Activated naive CD4-positive, alpha-beta T cell treated with anti-CD3 and anti-CD28 coated beads for 36 hours (primary cell): Measurements from ENCODE around the gene BLOC1S3. TPM values are rescaled to one million over a fixed set of nuclear protein-coding genes. Genes with fewer than 3 reads are reported as not detected.
"Not testable (repeated sequence)": the region's sequence is repeated elsewhere in the genome, so short reads cannot be mapped to it uniquely, and the experiment has no call there.

ENCODE experiments used
- CTCF ChIA-PET: fragments of 350-600 bp; sonication (Branson Sonifier 250); formaldehyde crosslinking; loops from one replicate; lab custom pipeline; 2021; ENCODE audit warnings: antibody characterized with exemption; lab: Charles Lee
- DNase-seq: peaks from one replicate; pipeline ENCODE4 v3.0.0-alpha.2; 2020
- H3K27ac Mint-ChIP-seq: one replicate; pipeline ENCODE4 v1.8.0; 2021; ENCODE audit warnings: mild to moderate bottlenecking, mixed read lengths
- H3K27me3 Mint-ChIP-seq: one replicate; pipeline ENCODE4 v1.8.0; 2021; ENCODE audit warnings: low read depth, mixed read lengths
- H3K36me3 Mint-ChIP-seq: one replicate; pipeline ENCODE4 v1.8.0; 2021; ENCODE audit warnings: low read depth, mixed read lengths
- H3K4me1 Mint-ChIP-seq: one replicate; pipeline ENCODE4 v1.8.0; 2021; ENCODE audit warnings: low read depth, mixed read lengths
- H3K4me3 Mint-ChIP-seq: one replicate; pipeline ENCODE4 v1.8.0; 2021; ENCODE audit warnings: mild to moderate bottlenecking, moderate library complexity, mixed read lengths
- H3K9me3 Mint-ChIP-seq: one replicate; pipeline ENCODE4 v1.8.0; 2021; ENCODE audit warnings: mixed read lengths
- intact Hi-C: fragments of 100-400 bp; cut with micrococcal nuclease; formaldehyde crosslinking; loops from one replicate; pipeline ENCODE4 v1.15.1; 2023
- total RNA-seq, 2 experiments: library from RNA; stranded (reverse); gene quantifications; one replicate each; pipeline ENCODE4 v1.2.3, GENCODE V29; 2021

Gene BLOC1S3
- total RNA-seq, 2 experiments from 2014 or later, result 5.1 to 6.5 TPM

GRCh38 chr19:45211751-45212381 is 33.3 kb downstream of the BLOC1S3 start:
- no peak for DNase-seq
- Mint-ChIP-seq H3K36me3 (no peaks in the 10 kb centered on the region), H3K9me3 (no peaks in the 10 kb centered on the region), H3K27ac (no peak overlapping the region), H3K4me1 (no peaks in the 10 kb centered on the region), H3K27me3 (peaks cover 33% of the 10 kb centered on the region), H3K4me3 (no peak overlapping the region)
- intact Hi-C loops, result no loop called here
- CTCF ChIA-PET, result no interaction called here

DNA sequence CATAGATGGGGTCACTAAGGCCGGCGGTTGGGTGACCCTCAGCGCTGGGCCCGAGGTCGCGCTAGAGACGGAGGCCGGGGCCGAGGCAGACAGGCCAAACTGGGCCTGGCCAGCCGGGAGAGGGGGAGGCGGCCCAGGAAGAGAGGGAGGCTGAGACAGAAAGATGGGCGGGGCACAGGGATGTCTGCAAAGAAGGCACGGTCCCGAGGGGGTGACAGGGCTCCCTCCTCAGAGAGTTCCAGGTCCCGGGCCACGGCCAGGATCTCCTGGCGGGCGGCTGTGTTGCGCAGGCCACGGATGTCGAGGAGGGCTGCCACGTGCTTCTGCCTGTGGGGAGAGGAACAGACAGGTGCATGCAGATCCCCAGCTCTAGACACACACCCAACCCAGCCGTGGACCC is 34.4 kb downstream of the BLOC1S3 start:
- no peak for DNase-seq
- no peak overlapping the region for H3K27ac Mint-ChIP-seq
- H3K27me3 Mint-ChIP-seq, result peaks cover 39% of the 10 kb centered on the region
- no peak overlapping the region for H3K4me3 Mint-ChIP-seq
- intact Hi-C loops, result no loop called here
- H3K4me1 Mint-ChIP-seq, result no peaks in the 10 kb centered on the region
- H3K9me3 Mint-ChIP-seq, result no peaks in the 10 kb centered on the region
- H3K36me3 Mint-ChIP-seq, result no peaks in the 10 kb centered on the region
- CTCF ChIA-PET, result interaction anchor here (0.5 kb wide), 1 partner anchor 233 kb away, joined by 3 read pairs; no protein-coding TSS in a partner anchor

- Mint-ChIP-seq H3K4me1 (no peaks in the 10 kb centered on the region), H3K4me3 (no peak overlapping the region), H3K27ac (no peak overlapping the region), H3K27me3 (peaks cover 51% of the 10 kb centered on the region), H3K36me3 (no peaks in the 10 kb centered on the region), H3K9me3 (no peaks in the 10 kb centered on the region)
- CTCF ChIA-PET, result no interaction called here
- no peak for DNase-seq
- intact Hi-C loops, result no loop called here
Observed at GRCh38 chr19:45215391-45216191, 37.0 kb downstream of the BLOC1S3 start.

DNA sequence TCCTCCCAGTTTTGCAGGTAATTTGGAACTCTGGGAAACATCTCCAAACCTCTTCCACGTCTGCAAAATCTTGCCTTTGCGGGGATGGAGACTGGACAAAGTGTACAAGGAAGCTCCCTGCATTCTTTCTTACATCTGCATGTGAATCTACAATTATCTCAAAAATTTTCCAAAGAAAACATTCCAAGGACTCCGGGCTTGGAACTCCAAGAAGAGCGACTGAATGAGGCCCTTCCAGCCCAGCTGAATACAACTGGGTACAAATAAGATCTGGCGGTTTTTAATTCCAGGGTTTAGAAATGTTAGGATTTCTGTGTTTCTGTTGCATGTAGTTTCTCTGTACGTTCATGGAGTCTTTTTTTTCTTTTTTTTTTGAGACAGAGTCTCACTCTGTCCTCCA is 38.1 kb downstream of the BLOC1S3 start:
- DNase-seq, result no peak
- intact Hi-C loops, result no loop called here
- no peaks in the 10 kb centered on the region for H3K4me1 Mint-ChIP-seq
- H3K27me3 Mint-ChIP-seq, result peaks cover 51% of the 10 kb centered on the region
- H3K27ac Mint-ChIP-seq, result no peak overlapping the region
- CTCF ChIA-PET, result interaction anchor here (0.6 kb wide), 1 partner anchor 121 kb away, joined by 4 read pairs; no protein-coding TSS in a partner anchor
- H3K4me3 Mint-ChIP-seq, result no peak overlapping the region
- no peaks in the 10 kb centered on the region for H3K9me3 Mint-ChIP-seq
- no peaks in the 10 kb centered on the region for H3K36me3 Mint-ChIP-seq

GRCh38 chr19:45217193-45217956 is 38.8 kb downstream of the BLOC1S3 start:
- H3K27me3 Mint-ChIP-seq, result peaks cover 47% of the 10 kb centered on the region
- H3K36me3 Mint-ChIP-seq, result no peaks in the 10 kb centered on the region
- no peak overlapping the region for H3K4me3 Mint-ChIP-seq
- H3K27ac Mint-ChIP-seq, result no peak overlapping the region
- no peaks in the 10 kb centered on the region for H3K9me3 Mint-ChIP-seq
- no peaks in the 10 kb centered on the region for H3K4me1 Mint-ChIP-seq
- DNase-seq, result no peak
- intact Hi-C loops, result no loop called here
- CTCF ChIA-PET, result no interaction called here

DNA sequence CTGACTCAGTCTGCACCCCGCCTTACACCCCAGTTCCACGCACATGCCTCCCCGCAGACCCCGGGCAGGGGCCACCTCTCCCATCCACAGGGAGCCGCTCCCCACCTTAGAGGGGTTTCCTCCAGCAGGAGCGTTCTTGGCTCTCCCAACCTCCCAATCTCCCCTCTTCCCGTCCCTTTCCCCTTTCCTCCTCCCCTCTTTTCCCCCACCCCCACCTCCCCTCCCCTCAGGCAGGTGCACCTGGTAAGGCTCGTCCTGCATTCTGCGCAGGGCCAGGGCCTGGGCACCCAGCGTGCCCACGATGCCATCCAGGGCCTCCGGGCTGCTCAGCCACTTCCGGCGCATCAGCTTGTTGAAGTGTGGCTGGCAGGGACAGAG is 39.4 kb downstream of the BLOC1S3 start:
- Mint-ChIP-seq H3K9me3 (no peaks in the 10 kb centered on the region), H3K4me1 (no peaks in the 10 kb centered on the region), H3K27ac (no peak overlapping the region), H3K36me3 (no peaks in the 10 kb centered on the region), H3K4me3 (no peak overlapping the region), H3K27me3 (peaks cover 45% of the 10 kb centered on the region)
- no peak for DNase-seq
- intact Hi-C loops, result no loop called here
- CTCF ChIA-PET, result no interaction called here

- intact Hi-C loops, result no loop called here
- H3K27ac Mint-ChIP-seq, result no peak overlapping the region
- no peaks in the 10 kb centered on the region for H3K4me1 Mint-ChIP-seq
- no peak for DNase-seq
- peaks cover 43% of the 10 kb centered on the region for H3K27me3 Mint-ChIP-seq
- H3K36me3 Mint-ChIP-seq, result no peaks in the 10 kb centered on the region
- no peak overlapping the region for H3K4me3 Mint-ChIP-seq
- CTCF ChIA-PET, result no interaction called here
- no peaks in the 10 kb centered on the region for H3K9me3 Mint-ChIP-seq
Observed at GRCh38 chr19:45218426-45218825, 39.8 kb downstream of the BLOC1S3 start.

- H3K36me3 Mint-ChIP-seq, result no peaks in the 10 kb centered on the region
- intact Hi-C loops, result no loop called here
- H3K4me3 Mint-ChIP-seq, result no peak overlapping the region
- H3K9me3 Mint-ChIP-seq, result no peaks in the 10 kb centered on the region
- H3K4me1 Mint-ChIP-seq, result no peaks in the 10 kb centered on the region
- CTCF ChIA-PET, result interaction anchor here (0.6 kb wide), 1 partner anchor 68 kb away, joined by 3 read pairs; no protein-coding TSS in a partner anchor
- DNase-seq, result no peak
- H3K27me3 Mint-ChIP-seq, result peaks cover 40% of the 10 kb centered on the region
- no peak overlapping the region for H3K27ac Mint-ChIP-seq
Observed at GRCh38 chr19:45218911-45219743, 40.5 kb downstream of the BLOC1S3 start.

- Mint-ChIP-seq H3K4me1 (no peaks in the 10 kb centered on the region), H3K27ac (no peak overlapping the region), H3K27me3 (peaks cover 23% of the 10 kb centered on the region), H3K36me3 (no peaks in the 10 kb centered on the region), H3K4me3 (no peak overlapping the region), H3K9me3 (no peaks in the 10 kb centered on the region)
- DNase-seq, result no peak
- intact Hi-C loops, result no loop called here
- CTCF ChIA-PET, result interaction anchor here (0.7 kb wide), 1 partner anchor 730 kb away, joined by 4 read pairs; no protein-coding TSS in a partner anchor
Observed at GRCh38 chr19:45222724-45223123, 44.1 kb downstream of the BLOC1S3 start.

GRCh38 chr19:45223879-45224278 is 45.3 kb downstream of the BLOC1S3 start:
- no peak for DNase-seq
- Mint-ChIP-seq H3K36me3 (no peaks in the 10 kb centered on the region), H3K9me3 (no peaks in the 10 kb centered on the region), H3K27me3 (peaks cover 14% of the 10 kb centered on the region), H3K27ac (no peak overlapping the region), H3K4me3 (no peak overlapping the region), H3K4me1 (no peaks in the 10 kb centered on the region)
- intact Hi-C loops, result no loop called here
- CTCF ChIA-PET, result no interaction called here

DNA sequence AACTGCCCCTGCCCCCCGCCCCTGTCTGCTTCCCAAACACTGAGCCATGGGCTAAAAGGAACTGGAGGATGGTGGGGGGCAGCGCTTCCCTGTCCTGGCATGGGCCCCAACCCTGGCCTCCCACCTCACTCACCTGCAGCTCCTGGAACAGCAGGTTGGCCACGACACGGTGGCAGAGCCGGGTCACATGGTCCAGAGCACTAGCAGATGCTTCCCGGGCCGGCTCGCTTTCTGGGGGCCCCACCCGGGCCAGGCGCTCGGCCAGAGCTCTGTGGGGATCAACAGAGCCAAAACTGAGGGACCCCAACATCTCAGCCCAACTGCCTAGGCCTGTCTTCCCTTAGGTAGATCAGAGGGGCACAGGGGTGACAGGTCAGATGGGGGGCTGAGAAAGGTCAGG is 46.1 kb downstream of the BLOC1S3 start:
- H3K27me3 Mint-ChIP-seq, result peaks cover 14% of the 10 kb centered on the region
- H3K27ac Mint-ChIP-seq, result no peak overlapping the region
- no peaks in the 10 kb centered on the region for H3K36me3 Mint-ChIP-seq
- no peak for DNase-seq
- CTCF ChIA-PET, result no interaction called here
- H3K4me1 Mint-ChIP-seq, result no peaks in the 10 kb centered on the region
- intact Hi-C loops, result no loop called here
- H3K4me3 Mint-ChIP-seq, result no peak overlapping the region
- no peaks in the 10 kb centered on the region for H3K9me3 Mint-ChIP-seq

GRCh38 chr19:45229056-45229455 is 50.5 kb downstream of the BLOC1S3 start:
- H3K27ac Mint-ChIP-seq, H3K9me3 Mint-ChIP-seq, intact Hi-C loops, DNase-seq, H3K4me3 Mint-ChIP-seq, H3K4me1 Mint-ChIP-seq, H3K36me3 Mint-ChIP-seq: not testable (repeated sequence)
- CTCF ChIA-PET, result interaction anchor here (0.6 to 1.3 kb wide), 4 partner anchors 104 to 1069 kb away, joined by 3 to 5 read pairs (median 4); no protein-coding TSS in a partner anchor
- H3K27me3 Mint-ChIP-seq, result peaks cover 15% of the 10 kb centered on the region
